Activated naive CD4-positive, alpha-beta T cell treated with anti-CD3 and anti-CD28 coated beads, Interleukin-2, amount 10 ng/mL, durations not matched to agents 7 days and 5 days (primary cell): Measurements from ENCODE around the gene CYB561A3.
"Not testable (repeated sequence)": the region's sequence is repeated elsewhere in the genome, so short reads cannot be mapped to it uniquely, and the experiment has no call there.

Experiments
- CTCF ChIA-PET: fragments of 350-600 bp; sonication (Branson Sonifier 250); formaldehyde crosslinking; loops from one replicate; lab custom pipeline; 2021; ENCODE audit warnings: antibody characterized with exemption; lab: Charles Lee
- DNase-seq: peaks from one replicate; pipeline ENCODE4 v3.0.0-alpha.2; 2020
- H3K27ac Mint-ChIP-seq: one replicate; pipeline ENCODE4 v1.8.0; 2021; ENCODE audit warnings: mild to moderate bottlenecking, moderate library complexity, mixed read lengths
- H3K27me3 Mint-ChIP-seq: one replicate; pipeline ENCODE4 v1.8.0; 2021; ENCODE audit warnings: mild to moderate bottlenecking, mixed read lengths
- H3K36me3 Mint-ChIP-seq: one replicate; pipeline ENCODE4 v1.8.0; 2021; ENCODE audit warnings: mixed read lengths
- H3K4me1 Mint-ChIP-seq: one replicate; pipeline ENCODE4 v1.8.0; 2021; ENCODE audit warnings: mixed read lengths
- H3K4me3 Mint-ChIP-seq: one replicate; pipeline ENCODE4 v1.8.0; 2021; ENCODE audit warnings: mild to moderate bottlenecking, moderate library complexity, mixed read lengths
- H3K9me3 Mint-ChIP-seq: one replicate; pipeline ENCODE4 v1.8.0; 2021; ENCODE audit warnings: mixed read lengths

CYB561A3 gene, protein sequence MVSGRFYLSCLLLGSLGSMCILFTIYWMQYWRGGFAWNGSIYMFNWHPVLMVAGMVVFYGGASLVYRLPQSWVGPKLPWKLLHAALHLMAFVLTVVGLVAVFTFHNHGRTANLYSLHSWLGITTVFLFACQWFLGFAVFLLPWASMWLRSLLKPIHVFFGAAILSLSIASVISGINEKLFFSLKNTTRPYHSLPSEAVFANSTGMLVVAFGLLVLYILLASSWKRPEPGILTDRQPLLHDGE

DNA sequence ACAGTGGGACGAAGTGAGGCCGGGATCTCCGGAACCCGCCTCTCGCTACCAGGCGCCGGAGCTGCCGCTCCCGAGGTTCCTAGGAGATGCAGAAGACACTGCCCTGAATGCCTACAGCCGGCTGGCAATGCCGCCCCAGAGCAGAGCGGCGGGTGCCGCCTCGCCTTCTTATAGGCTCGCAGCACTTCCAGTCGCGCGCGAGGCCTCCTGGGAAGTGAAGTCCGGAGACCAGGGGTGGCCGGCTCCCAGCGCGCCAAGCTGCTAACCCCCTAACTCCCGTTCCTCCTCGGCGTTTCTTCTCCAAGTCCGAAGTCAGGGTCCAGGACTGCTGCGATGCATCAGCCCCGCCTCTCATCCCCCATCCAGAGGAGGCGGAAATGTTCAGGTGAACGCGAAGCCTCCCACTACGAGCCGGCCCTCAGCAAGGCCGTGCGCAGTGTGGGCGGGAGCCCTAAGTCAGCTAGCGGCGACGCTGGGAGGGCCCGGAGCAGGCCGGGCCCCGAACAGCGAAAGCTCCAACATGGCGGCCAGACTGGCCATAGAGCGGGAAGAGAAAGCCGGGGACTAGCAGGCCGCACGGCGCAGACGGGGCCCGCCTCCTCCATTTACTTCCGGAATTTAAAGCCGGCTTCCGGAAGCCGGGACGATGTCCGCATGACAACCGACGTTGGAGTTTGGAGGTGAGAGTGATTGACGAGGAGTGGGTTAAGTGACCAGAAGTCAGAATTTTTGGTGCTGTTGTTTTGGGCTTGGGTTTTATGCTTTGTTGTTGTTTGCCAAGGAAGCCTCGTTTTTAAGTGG, at the start of gene CYB561A3, which contains the start of gene TMEM138:
CYB561A3 (minus strand) TSS at position 142 of the 801 bp plus-strand sequence. CDS start 5,169 bp downstream, outside the sequence.
TMEM138 (plus strand) TSS at position 634 of the 801 bp plus-strand sequence. CDS start 2,017 bp downstream, outside the sequence.
- Mint-ChIP-seq H3K9me3 (no peaks in the 10 kb centered on the region), H3K4me1 (peaks cover 49% of the 10 kb centered on the region)
- peak; percentile 95 for DNase-seq

DNA sequence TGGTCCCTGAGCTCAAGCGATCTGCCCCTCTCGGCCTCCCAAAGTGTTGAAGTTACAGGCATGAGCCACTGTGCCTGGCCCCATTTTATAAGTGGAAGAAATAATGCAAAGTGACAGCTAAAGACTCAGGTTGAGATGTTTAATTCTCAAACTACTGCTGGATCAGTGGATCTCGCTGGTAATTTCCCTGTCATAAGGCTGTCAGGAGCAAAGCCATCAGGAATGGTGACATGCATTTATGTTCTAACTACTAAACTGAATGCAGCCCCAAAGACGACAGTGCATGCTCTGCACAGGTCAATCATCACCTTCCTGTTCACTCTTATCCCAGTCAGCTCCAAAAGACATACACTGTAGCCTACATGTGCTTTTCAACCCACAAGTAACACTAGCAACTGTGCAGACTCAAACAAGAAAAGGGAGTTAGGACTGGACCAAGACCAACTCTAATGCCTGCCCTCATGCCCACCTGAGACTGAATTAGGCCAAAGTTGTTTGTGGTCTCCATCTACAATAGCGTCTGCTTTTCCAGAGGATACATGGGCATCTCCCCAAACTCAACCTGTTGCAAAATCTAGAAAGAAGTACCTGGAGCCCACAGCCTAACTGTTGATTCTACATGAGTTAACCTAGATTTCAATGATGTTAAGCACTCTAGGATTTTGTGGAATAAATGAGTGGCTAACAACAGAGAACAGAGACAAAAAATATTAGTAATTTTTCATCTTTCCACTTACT, 45.5 kb upstream of the CYB561A3 start:
- CTCF ChIA-PET, result interaction anchor here (2.2 kb wide), 1 partner anchor 21 kb away, joined by 5 read pairs; no protein-coding TSS in a partner anchor
- Mint-ChIP-seq H3K27me3 (no peaks in the 10 kb centered on the region), H3K9me3 (no peaks in the 10 kb centered on the region), H3K4me3 (no peak overlapping the region), H3K27ac (no peak overlapping the region), H3K36me3 (peaks cover 59% of the 10 kb centered on the region), H3K4me1 (no peaks in the 10 kb centered on the region)
- DNase-seq, result no peak

More for the DNA sequence above, at the start of gene CYB561A3, which contains the start of gene TMEM138:
- Mint-ChIP-seq H3K27me3 (no peaks in the 10 kb centered on the region), H3K4me3 (peak within 1 kb of the TSS; percentile 100), H3K27ac (peak within 1 kb of the TSS; percentile 99), H3K36me3 (peaks cover 24% of the 10 kb centered on the region)
- CTCF ChIA-PET, result interaction anchor here (1.1 to 6.1 kb wide), 9 partner anchors 20 to 73 kb away, joined by 3 to 48 read pairs (median 4); partner anchors contain the start of genes DDB1, TKFC and TMEM216

GRCh38 chr11:61406067-61406466, 44.4 kb upstream of the CYB561A3 start:
- H3K9me3 Mint-ChIP-seq, result no peaks in the 10 kb centered on the region
- no peak for DNase-seq
- CTCF ChIA-PET, result interaction anchor here (2.2 kb wide), 1 partner anchor 20 kb away, joined by 5 read pairs; no protein-coding TSS in a partner anchor
- peaks cover 57% of the 10 kb centered on the region for H3K36me3 Mint-ChIP-seq
- no peaks in the 10 kb centered on the region for H3K27me3 Mint-ChIP-seq
- no peak overlapping the region for H3K4me3 Mint-ChIP-seq
- no peaks in the 10 kb centered on the region for H3K4me1 Mint-ChIP-seq
- no peak overlapping the region for H3K27ac Mint-ChIP-seq

DNA sequence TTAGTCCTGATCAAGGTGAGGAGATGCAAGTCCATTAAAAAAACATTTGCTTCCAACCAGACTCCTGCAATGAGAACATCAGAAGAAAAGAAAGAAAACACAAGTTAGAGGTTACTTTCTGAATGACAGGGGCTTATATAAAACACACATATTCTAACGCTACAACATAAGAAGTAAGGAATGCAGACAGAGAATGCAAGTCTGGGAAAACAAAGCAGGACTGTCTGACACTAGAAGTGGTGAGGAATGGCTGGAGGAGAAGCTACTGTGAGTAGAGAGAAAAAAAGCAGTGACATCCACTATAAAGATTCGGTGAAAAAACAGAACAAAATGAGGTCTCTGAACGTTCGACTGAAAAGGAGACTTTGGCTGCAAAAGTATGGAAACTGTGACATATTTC, 43.0 kb upstream of the CYB561A3 start:
- DNase-seq, result no peak
- Mint-ChIP-seq H3K4me3 (no peak overlapping the region), H3K27me3 (no peaks in the 10 kb centered on the region), H3K36me3 (peaks cover 51% of the 10 kb centered on the region), H3K27ac (no peak overlapping the region), H3K9me3 (no peaks in the 10 kb centered on the region), H3K4me1 (no peaks in the 10 kb centered on the region)
- CTCF ChIA-PET, result no interaction called here

DNA sequence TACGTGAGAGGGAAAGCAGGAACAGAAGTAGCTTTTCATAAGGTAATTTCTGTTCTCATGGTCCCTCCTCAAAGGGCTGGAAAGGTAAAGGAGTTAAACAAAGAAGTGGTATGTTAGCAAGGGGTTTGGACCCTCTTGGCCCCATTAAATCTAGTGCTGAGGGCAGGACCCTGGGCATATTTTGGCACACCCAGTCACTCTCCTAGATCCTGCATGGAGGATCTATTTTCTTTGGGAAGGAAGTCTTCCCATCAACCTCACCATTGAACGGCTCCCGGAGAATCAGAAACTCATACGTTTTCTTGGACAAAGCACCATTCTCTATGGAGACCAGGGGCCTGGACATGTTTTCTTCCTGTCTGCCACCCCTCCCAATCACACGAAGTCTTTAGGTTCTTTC, 42.4 kb upstream of the CYB561A3 start:
- H3K27ac Mint-ChIP-seq, result no peak overlapping the region
- H3K9me3 Mint-ChIP-seq, result no peaks in the 10 kb centered on the region
- no peaks in the 10 kb centered on the region for H3K27me3 Mint-ChIP-seq
- H3K4me1 Mint-ChIP-seq, result no peaks in the 10 kb centered on the region
- peaks cover 51% of the 10 kb centered on the region for H3K36me3 Mint-ChIP-seq
- CTCF ChIA-PET, result no interaction called here
- no peak for DNase-seq
- no peak overlapping the region for H3K4me3 Mint-ChIP-seq

- no peak for DNase-seq
- H3K36me3 Mint-ChIP-seq, result peaks cover 50% of the 10 kb centered on the region
- no peak overlapping the region for H3K27ac Mint-ChIP-seq
- no peaks in the 10 kb centered on the region for H3K27me3 Mint-ChIP-seq
- H3K4me3 Mint-ChIP-seq, result no peak overlapping the region
- H3K4me1 Mint-ChIP-seq, result no peaks in the 10 kb centered on the region
- no peaks in the 10 kb centered on the region for H3K9me3 Mint-ChIP-seq
- CTCF ChIA-PET, result interaction anchor here (1.0 kb wide), 1 partner anchor 32 kb away, joined by 4 read pairs; no protein-coding TSS in a partner anchor
Measured at GRCh38 chr11:61403658-61404057, 42.0 kb upstream of the CYB561A3 start.

GRCh38 chr11:61401573-61401972, 39.9 kb upstream of the CYB561A3 start:
- no peak overlapping the region for H3K27ac Mint-ChIP-seq
- no peak for DNase-seq
- peaks cover 35% of the 10 kb centered on the region for H3K36me3 Mint-ChIP-seq
- CTCF ChIA-PET, result interaction anchor here (0.6 to 5.6 kb wide), 5 partner anchors 8 to 158 kb away, joined by 3 to 30 read pairs (median 6); partner anchors contain the start of gene TMEM216
- no peaks in the 10 kb centered on the region for H3K4me1 Mint-ChIP-seq
- no peak overlapping the region for H3K4me3 Mint-ChIP-seq
- H3K27me3 Mint-ChIP-seq, result no peaks in the 10 kb centered on the region
- H3K9me3 Mint-ChIP-seq, result no peaks in the 10 kb centered on the region

DNA sequence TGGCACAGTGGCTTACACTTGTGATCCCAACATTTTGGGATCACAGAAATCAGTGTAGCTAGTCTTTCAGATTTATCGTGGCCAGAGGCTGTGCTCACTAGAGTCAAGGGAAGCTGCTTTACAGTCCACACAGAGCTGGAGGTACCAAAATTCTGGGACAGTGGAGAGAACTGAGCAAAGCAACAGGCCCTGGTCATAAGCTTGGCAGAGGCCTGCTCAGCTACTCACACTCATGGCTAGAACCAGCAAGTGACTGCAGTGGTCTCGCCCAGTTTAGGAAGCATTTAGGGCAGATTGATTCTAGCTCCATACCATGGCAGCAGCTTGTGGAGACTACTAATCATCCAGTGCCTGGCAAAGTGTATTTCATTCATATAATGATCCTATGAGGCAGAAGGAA, 39.5 kb upstream of the CYB561A3 start:
- Mint-ChIP-seq H3K27ac (no peak overlapping the region), H3K4me1 (no peaks in the 10 kb centered on the region), H3K4me3 (no peak overlapping the region), H3K9me3 (no peaks in the 10 kb centered on the region), H3K36me3 (peaks cover 32% of the 10 kb centered on the region), H3K27me3 (no peaks in the 10 kb centered on the region)
- CTCF ChIA-PET, result interaction anchor here (0.6 to 5.6 kb wide), 4 partner anchors 8 to 158 kb away, joined by 3 to 30 read pairs (median 10); partner anchors contain the start of gene TMEM216
- DNase-seq, result no peak

DNA sequence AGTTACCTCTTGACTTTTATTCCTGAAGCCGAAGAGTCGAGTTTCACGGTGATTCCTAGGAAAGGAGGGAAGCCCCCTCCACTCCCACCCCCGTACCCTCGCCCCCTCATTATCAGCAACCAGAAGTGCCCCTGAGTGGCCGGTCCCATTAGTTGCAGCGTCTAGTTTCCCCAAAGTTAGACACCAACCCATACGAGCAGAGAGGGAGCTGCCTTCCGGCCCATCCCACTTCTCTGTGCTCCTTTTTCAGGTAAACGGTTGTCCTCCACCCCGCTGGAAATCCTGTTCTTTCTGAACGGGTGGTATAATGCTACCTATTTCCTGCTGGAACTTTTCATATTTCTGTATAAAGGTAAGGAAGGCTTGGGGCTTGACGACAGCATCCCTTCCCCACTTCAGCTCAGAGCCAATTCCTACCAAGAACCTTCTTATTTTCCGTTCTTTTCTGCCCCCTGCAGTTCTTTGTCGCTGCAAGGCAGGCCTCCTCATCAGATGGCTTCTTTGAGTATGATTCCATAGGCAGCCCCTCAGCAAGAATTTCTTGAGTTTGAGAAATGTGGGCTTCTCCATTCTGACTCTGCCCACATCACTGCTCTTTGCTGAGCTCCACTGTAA, 31.4 kb upstream of the CYB561A3 start:
- H3K36me3 Mint-ChIP-seq, result peaks cover 6% of the 10 kb centered on the region
- CTCF ChIA-PET, result interaction anchor here (0.8 to 4.6 kb wide), 15 partner anchors 9 to 312 kb away, joined by 3 to 73 read pairs (median 5); partner anchors contain the start of genes CPSF7, SDHAF2 and TMEM138
- no peaks in the 10 kb centered on the region for H3K27me3 Mint-ChIP-seq
- peak overlapping the region; percentile 85 for H3K4me3 Mint-ChIP-seq
- DNase-seq, result peak; percentile 34
- peaks cover 4% of the 10 kb centered on the region for H3K9me3 Mint-ChIP-seq
- peak overlapping the region; percentile 87 for H3K27ac Mint-ChIP-seq
- H3K4me1 Mint-ChIP-seq, result peaks cover 26% of the 10 kb centered on the region

DNA sequence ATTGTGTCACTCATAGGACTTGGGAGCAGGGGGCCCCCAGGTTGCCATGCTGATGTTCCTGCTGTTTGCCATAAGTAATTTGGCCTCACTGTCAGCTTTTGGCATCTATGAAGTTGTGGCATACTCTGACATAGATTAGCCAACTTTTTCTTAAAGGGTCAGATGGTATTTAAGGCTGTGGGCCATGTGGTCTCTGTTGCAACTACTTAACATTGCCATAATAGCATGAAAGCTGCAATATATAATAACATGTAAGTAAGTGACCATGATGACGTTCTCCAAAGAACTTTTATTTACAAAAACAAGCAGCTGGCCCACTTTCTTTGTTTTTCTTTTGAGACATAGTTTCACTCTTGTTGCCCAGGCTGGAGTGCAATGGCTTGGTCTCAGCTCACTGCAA, 28.5 kb upstream of the CYB561A3 start:
- Mint-ChIP-seq H3K4me3 (no peak overlapping the region), H3K36me3 (peaks cover 6% of the 10 kb centered on the region), H3K4me1 (peaks cover 33% of the 10 kb centered on the region), H3K27ac (no peak overlapping the region), H3K27me3 (no peaks in the 10 kb centered on the region), H3K9me3 (peaks cover 4% of the 10 kb centered on the region)
- CTCF ChIA-PET, result interaction anchor here (4.6 kb wide), 1 partner anchor 54 kb away, joined by 73 read pairs; no protein-coding TSS in a partner anchor
- DNase-seq, result no peak

GRCh38 chr11:61384271-61385242, 22.9 kb upstream of the CYB561A3 start:
- no peak overlapping the region for H3K27ac Mint-ChIP-seq
- H3K27me3 Mint-ChIP-seq, result no peaks in the 10 kb centered on the region
- CTCF ChIA-PET, result interaction anchor here (0.5 to 9.6 kb wide), 27 partner anchors 9 to 554 kb away, joined by 3 to 309 read pairs (median 6); partner anchors contain the start of genes CYB561A3, DDB1, TKFC and TMEM138
- H3K9me3 Mint-ChIP-seq, result peaks cover 1% of the 10 kb centered on the region
- H3K4me3 Mint-ChIP-seq, result no peak overlapping the region
- peaks cover 2% of the 10 kb centered on the region for H3K36me3 Mint-ChIP-seq
- H3K4me1 Mint-ChIP-seq, result peaks cover 6% of the 10 kb centered on the region
- no peak for DNase-seq

DNA sequence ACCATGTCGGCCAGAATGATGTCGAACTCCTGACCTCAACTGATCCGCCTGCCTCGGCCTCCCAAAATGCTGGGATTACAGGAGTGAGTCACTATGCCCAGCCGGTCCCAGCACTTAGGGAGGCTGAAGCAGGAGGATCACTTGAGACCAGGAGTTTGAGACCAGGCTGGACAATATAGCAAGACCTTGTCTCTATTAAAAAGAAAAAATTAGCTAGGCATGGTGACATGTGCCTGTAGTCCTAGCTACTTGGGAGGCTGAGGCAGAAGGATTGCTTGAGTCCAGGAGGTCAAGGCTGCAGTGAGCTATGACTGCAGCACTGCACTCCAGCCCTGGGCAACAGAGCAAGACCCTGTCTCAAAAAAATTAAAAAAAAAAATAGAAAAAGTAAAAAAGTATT, 22.2 kb upstream of the CYB561A3 start:
- not testable (repeated sequence) for H3K27me3 Mint-ChIP-seq, H3K4me1 Mint-ChIP-seq, H3K27ac Mint-ChIP-seq, H3K36me3 Mint-ChIP-seq, DNase-seq, H3K4me3 Mint-ChIP-seq, H3K9me3 Mint-ChIP-seq
- CTCF ChIA-PET, result interaction anchor here (0.6 to 9.6 kb wide), 9 partner anchors 9 to 130 kb away, joined by 3 to 309 read pairs (median 7); partner anchors contain the start of genes CYB561A3, DDB1, TKFC and TMEM138
